GM12873 (cell line): ENCODE measurements around the gene CDK9.

Experiments used
- TF ChIP-seq, protein P1 (sequence below): IDR thresholded peaks from 2 replicates; pipeline ENCODE4 v1.5.1; 2012; ENCODE audit warnings: low read depth, mild to moderate bottlenecking, moderate library complexity, low read length, control low read depth; ENCODE audit not compliant: insufficient read depth; ENCODE audit errors: missing control alignments

Gene CDK9

DNA sequence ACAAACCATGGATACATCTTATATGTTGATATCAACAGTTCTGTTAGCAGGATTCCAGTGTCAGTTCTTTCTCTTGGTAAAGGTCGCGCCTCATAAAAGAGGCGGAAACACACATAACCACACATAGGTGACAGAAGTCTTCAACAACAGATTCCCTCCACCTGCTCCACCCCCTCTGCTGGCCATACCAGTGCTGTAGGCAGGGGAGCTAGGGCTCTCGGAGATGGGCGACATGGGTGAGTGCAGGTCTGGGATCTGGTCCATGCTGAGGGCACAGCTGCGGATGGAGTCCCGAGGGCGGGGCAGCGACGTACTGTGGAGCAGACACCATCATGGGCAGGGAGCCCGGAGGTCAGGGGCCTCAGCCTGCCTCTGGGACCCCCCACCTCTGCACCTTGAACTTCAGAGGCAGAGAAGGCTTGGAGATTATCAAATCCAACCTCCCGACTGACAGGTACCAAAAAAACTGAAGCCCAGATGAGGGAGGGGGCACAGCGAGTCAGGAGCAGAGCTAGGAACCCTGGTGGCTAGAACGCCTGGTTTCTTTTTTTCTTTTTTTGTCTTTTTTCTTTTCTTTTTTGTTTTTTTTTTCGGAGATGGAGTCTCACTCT is 38.8 kb upstream of the CDK9 start:
- TF ChIP-seq, protein P1, sequence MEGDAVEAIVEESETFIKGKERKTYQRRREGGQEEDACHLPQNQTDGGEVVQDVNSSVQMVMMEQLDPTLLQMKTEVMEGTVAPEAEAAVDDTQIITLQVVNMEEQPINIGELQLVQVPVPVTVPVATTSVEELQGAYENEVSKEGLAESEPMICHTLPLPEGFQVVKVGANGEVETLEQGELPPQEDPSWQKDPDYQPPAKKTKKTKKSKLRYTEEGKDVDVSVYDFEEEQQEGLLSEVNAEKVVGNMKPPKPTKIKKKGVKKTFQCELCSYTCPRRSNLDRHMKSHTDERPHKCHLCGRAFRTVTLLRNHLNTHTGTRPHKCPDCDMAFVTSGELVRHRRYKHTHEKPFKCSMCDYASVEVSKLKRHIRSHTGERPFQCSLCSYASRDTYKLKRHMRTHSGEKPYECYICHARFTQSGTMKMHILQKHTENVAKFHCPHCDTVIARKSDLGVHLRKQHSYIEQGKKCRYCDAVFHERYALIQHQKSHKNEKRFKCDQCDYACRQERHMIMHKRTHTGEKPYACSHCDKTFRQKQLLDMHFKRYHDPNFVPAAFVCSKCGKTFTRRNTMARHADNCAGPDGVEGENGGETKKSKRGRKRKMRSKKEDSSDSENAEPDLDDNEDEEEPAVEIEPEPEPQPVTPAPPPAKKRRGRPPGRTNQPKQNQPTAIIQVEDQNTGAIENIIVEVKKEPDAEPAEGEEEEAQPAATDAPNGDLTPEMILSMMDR = no peak

DNA sequence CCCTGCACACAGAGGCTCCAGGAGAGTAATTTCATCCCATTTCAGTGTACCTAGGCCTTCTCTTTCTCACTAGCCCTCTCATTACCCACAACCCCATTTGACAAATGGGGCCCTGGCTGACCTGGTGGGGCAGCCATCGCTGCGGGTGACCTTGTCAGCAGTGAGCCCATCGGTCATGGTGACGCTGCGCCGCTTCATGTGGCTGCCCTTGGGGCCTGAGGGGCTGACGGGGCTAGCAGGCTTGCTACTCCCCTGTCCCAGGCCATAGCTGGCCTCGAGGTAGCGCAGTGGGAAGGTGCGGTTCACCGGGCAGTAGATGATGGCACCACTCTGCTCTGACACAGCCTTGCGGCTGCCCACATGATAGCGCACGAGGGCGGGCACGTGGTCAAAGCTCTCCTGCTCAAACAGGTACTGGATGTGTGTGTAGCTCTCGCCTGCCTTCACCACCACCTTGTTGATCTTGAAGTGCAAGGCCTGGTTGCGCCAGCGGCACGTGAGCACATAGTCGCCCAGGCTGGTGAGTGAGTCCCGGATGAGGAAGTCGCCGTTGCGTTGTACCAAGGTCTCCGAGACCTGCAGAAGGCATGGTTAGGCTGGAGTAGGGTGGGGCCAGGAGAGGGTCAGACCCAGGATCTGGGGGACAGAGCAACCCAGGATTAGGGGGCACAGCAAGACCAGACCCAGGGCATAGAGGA is 36.6 kb upstream of the CDK9 start:
- TF ChIP-seq, protein P1 = no peak

DNA sequence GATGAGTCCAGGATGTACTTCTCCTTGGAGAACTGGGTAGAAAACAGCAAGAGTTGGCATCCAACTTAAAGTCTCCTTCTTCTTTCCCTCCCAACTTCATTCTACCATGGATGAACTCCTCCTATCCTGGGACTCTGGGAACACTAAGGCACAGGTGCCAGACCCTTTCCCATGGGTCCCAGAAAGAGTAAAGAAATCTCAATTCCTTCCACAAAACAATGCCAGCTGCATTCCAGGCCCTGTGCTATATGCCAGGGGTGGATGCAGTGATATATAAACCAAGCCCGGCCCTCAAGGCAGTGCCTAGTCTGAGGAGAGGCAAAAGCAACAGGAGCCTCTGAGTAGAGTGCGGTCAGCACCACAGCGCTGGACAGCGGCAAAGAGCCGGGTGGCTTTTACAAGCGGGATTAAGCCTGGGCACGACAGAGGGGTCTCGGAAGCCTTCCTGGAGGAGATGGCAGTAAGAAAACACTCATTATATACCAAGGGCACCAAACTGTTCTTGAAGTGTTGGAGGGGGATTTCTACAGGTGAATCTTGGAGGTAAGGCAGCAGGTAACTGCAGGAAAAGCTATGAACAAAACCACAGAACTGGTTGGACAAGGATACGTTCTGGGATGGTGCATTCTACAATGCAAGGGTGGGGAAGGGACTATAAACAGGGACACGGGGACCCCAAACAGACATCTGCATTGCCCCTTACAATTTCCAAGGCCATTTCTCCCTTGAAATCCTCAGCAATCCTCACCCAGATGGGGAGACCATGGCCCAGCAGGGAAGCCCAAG is 34.4 kb upstream of the CDK9 start:
- TF ChIP-seq, protein P1 = no peak

DNA sequence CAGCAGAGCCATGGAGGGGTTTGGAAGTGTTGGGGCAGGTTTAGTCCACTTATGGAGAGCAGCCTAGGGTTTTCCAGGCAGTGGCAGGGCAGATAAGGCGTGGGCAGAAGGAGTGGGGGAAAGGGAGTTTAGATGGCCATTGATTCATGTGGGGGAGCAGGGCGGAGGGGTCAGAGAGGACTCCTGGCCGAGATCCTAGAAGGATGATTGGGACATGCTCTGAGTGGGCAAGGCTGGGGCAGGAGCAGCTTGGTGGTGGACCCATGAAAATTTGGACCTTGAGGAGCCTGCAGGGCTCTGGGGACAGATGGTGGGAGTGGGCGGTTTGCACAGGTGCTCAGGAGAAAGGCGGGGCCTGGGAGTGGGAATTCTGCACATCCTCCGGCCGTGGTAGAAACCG is 32.7 kb upstream of the CDK9 start:
- TF ChIP-seq, protein P1 = no peak

DNA sequence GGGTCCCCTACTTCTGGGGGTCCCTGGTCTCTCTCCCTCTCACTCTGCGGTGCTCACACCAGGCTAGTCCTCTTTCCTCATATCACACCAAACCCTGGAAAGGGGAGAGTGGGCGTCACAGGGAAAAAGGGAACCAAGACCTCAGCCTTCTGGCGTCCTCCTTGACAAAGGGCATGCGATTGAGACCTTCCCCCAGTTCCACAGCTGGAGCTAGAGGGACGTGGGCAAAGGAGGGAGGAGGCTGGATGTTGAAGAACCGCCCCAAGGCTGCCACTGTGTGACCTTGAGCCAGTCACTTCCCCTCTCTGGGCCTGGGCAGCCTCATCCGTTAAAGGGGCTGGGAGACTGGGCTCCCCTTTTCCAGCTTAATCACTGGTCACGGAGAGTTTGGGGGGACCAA is 32.2 kb upstream of the CDK9 start:
- TF ChIP-seq, protein P1 = no peak

DNA sequence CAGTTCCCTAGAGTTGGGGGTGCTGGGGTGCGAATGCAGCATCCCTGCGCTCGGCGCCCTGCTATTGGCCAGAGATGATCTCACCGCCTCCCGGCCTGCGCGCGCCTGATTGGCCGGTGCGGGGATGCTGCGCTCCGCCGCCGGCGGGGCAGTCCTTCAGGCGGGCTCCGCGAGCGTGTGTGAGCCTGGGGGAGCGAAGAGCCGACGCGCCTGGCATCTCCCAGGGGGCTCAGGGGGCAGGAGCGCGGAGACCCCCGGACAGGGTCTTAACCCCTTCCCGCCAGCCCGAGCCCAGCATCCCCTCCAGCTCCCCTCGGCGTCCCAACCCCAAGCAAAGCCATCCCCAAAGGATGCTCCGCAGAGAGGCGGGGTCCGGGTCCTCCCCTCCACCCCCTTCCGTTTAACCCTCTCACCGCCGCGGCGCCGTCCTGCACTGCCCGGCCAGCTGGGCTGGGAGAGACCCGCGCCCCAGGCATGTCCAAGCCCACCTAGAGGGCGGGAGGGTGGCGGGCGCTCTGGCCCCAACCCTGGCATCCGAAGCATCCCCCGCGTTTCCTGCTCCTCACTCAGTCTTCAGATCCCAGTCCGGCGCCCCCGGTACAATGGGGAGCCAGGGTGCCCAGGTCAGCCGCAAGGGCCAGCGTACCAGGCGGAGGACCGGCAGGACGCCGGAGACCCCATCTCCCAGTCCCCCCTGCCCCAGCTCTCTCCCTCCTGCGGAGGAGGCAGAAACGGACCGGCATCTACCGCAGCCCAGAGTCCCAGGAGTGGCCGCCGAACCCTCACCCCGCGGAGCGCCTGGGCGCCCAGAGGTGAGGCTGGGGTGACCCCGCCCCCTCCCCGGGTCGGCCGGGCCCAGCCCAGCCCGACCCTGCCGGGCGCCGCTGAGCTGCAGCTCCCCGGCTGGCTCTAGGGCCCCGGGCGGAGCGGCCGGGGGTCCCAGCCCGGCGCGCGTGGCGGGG is 31.5 kb upstream of the CDK9 start:
- TF ChIP-seq, protein P1 = no peak
